Measurements from ENCODE around the gene USH2A. TPM values are rescaled to one million over a fixed set of nuclear protein-coding genes. Genes with fewer than 3 reads are reported as not detected.
A peak's percentile ranks its signal among the peaks of the same experiment; 100 is the strongest.

The USH2A gene
- total and polyA plus RNA-seq, 12 donors = 0.03 to 1.9 (median 0.16) TPM; not detected in 3

DNA sequence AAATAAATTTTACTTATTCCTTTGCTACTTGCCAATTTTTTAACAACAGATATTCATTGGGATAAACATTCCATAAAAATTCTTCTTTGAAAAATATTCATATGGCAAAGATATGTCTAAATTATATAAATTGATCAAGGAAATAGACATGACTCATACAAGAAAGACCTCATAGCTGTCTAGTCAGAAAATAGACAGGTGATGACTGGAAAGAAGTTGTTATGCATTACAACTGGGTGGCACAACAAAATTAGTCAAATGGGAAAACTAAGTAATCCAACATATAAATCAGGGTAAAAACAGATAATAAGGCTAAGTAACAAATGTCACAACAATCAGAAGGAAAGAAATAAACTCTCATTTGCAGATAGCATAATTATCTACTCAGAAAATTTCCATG lies 92.0 kb downstream of the USH2A start:
- peaks cover 0 to 1% of the 10 kb centered on the region in 2 donors for H3K4me1 ChIP-seq (replicated peaks in 1 of 2)
- peaks cover 0 to 4% (median 0%) of the 10 kb centered on the region in 3 donors for H3K9me3 ChIP-seq (replicated peaks in 1 of 3)
- DNase-seq = no peak
- no peaks in the 10 kb centered on the region for H3K36me3 ChIP-seq (replicated peaks in 1 of 2)
- intact Hi-C loops (cut with DNase I) = no loop called here
- no peak overlapping the region for H3K4me3 ChIP-seq
- H3K27ac ChIP-seq = no peak overlapping the region
- no peaks in the 10 kb centered on the region for H3K27me3 ChIP-seq
- TF ChIP-seq POLR2A (IDR thresholded peaks at IDR 0.05) = no peak
- TF ChIP-seq, protein P1, sequence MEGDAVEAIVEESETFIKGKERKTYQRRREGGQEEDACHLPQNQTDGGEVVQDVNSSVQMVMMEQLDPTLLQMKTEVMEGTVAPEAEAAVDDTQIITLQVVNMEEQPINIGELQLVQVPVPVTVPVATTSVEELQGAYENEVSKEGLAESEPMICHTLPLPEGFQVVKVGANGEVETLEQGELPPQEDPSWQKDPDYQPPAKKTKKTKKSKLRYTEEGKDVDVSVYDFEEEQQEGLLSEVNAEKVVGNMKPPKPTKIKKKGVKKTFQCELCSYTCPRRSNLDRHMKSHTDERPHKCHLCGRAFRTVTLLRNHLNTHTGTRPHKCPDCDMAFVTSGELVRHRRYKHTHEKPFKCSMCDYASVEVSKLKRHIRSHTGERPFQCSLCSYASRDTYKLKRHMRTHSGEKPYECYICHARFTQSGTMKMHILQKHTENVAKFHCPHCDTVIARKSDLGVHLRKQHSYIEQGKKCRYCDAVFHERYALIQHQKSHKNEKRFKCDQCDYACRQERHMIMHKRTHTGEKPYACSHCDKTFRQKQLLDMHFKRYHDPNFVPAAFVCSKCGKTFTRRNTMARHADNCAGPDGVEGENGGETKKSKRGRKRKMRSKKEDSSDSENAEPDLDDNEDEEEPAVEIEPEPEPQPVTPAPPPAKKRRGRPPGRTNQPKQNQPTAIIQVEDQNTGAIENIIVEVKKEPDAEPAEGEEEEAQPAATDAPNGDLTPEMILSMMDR (IDR thresholded peaks at IDR 0.05) = no peak

DNA sequence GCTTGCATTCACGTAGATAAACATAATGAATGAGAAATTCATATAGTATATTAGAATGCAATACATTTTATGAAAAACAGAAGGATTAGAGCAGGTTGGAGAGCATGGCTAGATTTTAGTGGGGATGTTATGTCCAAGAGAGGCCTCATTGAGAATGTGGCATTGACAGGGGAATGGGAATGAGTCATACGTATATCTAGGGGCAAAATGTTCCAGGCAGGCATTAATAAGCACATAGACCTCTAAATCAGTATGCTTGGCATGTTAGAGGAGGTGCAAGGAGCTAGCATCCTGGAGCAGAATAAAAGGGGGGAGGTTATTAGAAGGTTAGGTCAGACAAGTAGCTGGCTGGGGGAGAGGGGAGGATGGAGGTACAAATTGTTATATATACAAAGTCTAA lies 93.0 kb downstream of the USH2A start:
- Histone ChIP-seq H3K27me3 (no peaks in the 10 kb centered on the region), H3K4me3 (no peak overlapping the region), H3K36me3 (replicated peaks in 1 of 2) (no peaks in the 10 kb centered on the region), H3K4me1 (replicated peaks in 1 of 2) (peaks cover 0 to 7% of the 10 kb centered on the region in 2 donors), H3K9me3 (replicated peaks in 1 of 3) (peaks cover 0 to 4% (median 0%) of the 10 kb centered on the region in 3 donors), H3K27ac (no peak overlapping the region)
- TF ChIP-seq, protein P1 (IDR thresholded peaks at IDR 0.05) = no peak
- no peak for TF ChIP-seq POLR2A (IDR thresholded peaks at IDR 0.05)
- no peak for DNase-seq
- 62 to 71% (median 64%) methylated on average over 2 of the region's 2 CpGs for WGBS, 4 donors
- intact Hi-C loops (cut with DNase I) = no loop called here

DNA sequence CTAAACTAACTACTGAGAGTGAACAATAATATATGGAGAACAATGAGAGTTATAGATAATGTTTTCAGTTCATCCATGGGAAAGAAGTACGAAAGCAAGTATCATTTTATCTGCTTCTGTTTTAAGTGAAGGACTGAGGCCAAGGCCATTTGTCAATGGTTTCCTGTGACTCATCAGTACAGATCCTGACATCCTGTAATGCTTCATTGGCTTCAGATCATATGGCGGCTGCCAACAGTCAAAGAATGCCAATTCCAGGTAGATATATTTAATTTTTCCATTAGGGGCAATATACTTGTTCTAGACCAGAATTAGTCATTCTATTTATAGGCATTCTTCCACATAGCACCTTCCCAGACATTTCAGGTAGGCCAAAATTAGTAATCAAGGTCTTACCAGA lies 97.3 kb downstream of the USH2A start:
- peaks cover 0 to 7% of the 10 kb centered on the region in 2 donors for H3K4me1 ChIP-seq (replicated peaks in 1 of 2)
- peak in 6 of 7 donors; percentile 29 to 61 (median 40) for DNase-seq
- TF ChIP-seq, protein P1 (IDR thresholded peaks at IDR 0.05) = no peak
- no peak for TF ChIP-seq POLR2A (IDR thresholded peaks at IDR 0.05)
- WGBS, 4 donors = 38 to 42% (median 39%) methylated on average over 2 of the region's 2 CpGs
- H3K27me3 ChIP-seq = no peaks in the 10 kb centered on the region
- H3K36me3 ChIP-seq (replicated peaks in 1 of 2) = no peaks in the 10 kb centered on the region
- no peak overlapping the region for H3K27ac ChIP-seq
- intact Hi-C loops (cut with DNase I) = no loop called here
- H3K9me3 ChIP-seq (replicated peaks in 1 of 3) = no peaks in the 10 kb centered on the region
- no peak overlapping the region for H3K4me3 ChIP-seq

DNA sequence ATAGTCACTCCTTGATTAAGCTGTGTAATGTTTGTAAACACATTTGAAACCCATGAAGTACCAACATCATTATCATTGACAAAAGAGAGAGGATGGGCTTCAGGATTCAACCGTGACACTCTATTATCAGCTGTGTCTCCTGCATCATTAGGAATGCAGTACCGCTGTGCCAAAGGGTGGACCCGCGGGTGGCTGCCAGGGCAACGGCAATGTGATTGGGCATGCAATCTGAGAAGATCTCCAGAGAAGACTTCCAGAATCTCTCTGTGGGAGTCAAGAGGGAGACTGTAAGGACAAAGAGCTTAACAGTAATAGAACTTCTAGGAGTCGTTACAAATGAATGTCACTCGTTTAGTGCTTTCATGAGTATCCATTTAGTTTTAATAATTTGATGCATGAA lies 97.9 kb downstream of the USH2A start:
- no peak for DNase-seq
- Histone ChIP-seq H3K27ac (no peak overlapping the region), H3K9me3 (replicated peaks in 1 of 3) (no peaks in the 10 kb centered on the region), H3K27me3 (no peaks in the 10 kb centered on the region), H3K4me3 (no peak overlapping the region), H3K4me1 (replicated peaks in 1 of 2) (peaks cover 0 to 7% of the 10 kb centered on the region in 2 donors), H3K36me3 (replicated peaks in 1 of 2) (no peaks in the 10 kb centered on the region)
- TF ChIP-seq POLR2A (IDR thresholded peaks at IDR 0.05) = no peak
- TF ChIP-seq, protein P1 (IDR thresholded peaks at IDR 0.05) = no peak
- WGBS, 4 donors = 89 to 94% (median 91%) methylated on average over 7 of the region's 7 CpGs
- intact Hi-C loops (cut with DNase I) = no loop called here

Measured in adrenal gland (tissue), 12 donors.